Heart right ventricle (tissue), 16 donors: ENCODE data around the gene HGFAC. TPM values are rescaled to one million over a fixed set of nuclear protein-coding genes. Genes with fewer than 3 reads are reported as not detected.

Source experiments
- ATAC-seq, 8 donors: fragments of 200-7000 bp; cut with Tn5 transposase; one replicate each; pipeline ENCODE4 v1.9.1; 2020; ENCODE audit warnings: mild to moderate bottlenecking in 8 of 8, moderate library complexity in 8 of 8, moderate number of reproducible peaks in 1 of 8
- DNase-seq, 2 donors: peaks; one replicate each; pipeline ENCODE4 v3.0.0-alpha.2; 2020
- H3K27ac ChIP-seq, 10 donors: fragments of 200-600 bp; sonication (generic) in 2 of 10; one replicate each; pipeline versions ENCODE4 v1.5.0 to v1.8.0; 2020 to 2022; ENCODE audit warnings: mild to moderate bottlenecking in 3 of 10
- H3K27me3 ChIP-seq, 7 donors: fragments of 200-600 bp; one replicate each; pipeline ENCODE4 v1.8.0; 2021 to 2022; ENCODE audit warnings: mild to moderate bottlenecking in 2 of 7
- H3K36me3 ChIP-seq, 9 donors: fragments of 200-600 bp; sonication (generic) in 1 of 9; one replicate each; pipeline versions ENCODE4 v1.5.0 to v1.8.0; 2020 to 2022; ENCODE audit warnings: mild to moderate bottlenecking in 2 of 9
- H3K4me1 ChIP-seq, 9 donors: fragments of 200-600 bp; sonication (generic) in 1 of 9; one replicate each; pipeline versions ENCODE4 v1.5.0 to v1.8.0; 2020 to 2022; ENCODE audit warnings: mild to moderate bottlenecking in 4 of 9
- H3K4me3 ChIP-seq, 10 donors: fragments of 200-600 bp; sonication (generic) in 2 of 10; one replicate each; pipeline versions ENCODE4 v1.5.0 to v1.8.0; 2020 to 2022; ENCODE audit warnings: mild to moderate bottlenecking in 7 of 10, moderate library complexity in 2 of 10
- H3K9me3 ChIP-seq, 11 donors: fragments of 200-600 bp in 10 of 11; sonication (generic) in 2 of 11; one replicate each; pipeline versions ENCODE4 v1.5.0 to v1.8.0; 2013 to 2022; ENCODE audit warnings: mild to moderate bottlenecking in 2 of 11, control low read depth in 1 of 11, moderate library complexity in 1 of 11
- WGBS, 2 donors: extraction: QIAGEN DNeasy Blood & Tissue Kit; methylation state at CpG; one replicate each; pipeline ENCODE4 v1.1.7; 2013; ENCODE audit warnings: inconsistent platforms in 1 of 2; 5-methylcytosine and 5-hydroxymethylcytosine counted together
- intact Hi-C, 10 donors: fragments of 100-400 bp; cut with DNase I; formaldehyde crosslinking; loops; one replicate each; pipeline versions ENCODE4 v1.11.1 to v1.14.2; 2022
- polyA plus RNA-seq, 2 donors: library from polyadenylated mRNA; stranded (reverse); fragments of 200-250 nt; gene quantifications; one replicate each; pipeline ENCODE4 v1.2.3, GENCODE V29; 2013
- total RNA-seq, 10 donors: library from RNA; stranded (reverse); fragmentation: NEBNext Ultra II Directional in 3 of 10; extraction: Animal tissue kit (Norgen Biotek cat#: 25700) in 3 of 10; gene quantifications; one replicate each; pipeline versions ENCODE4 v1.2.1 to v1.2.4, GENCODE V29; 2021 to 2023
- TF ChIP-seq, protein P1 (sequence below), 9 donors: fragments of 200-600 bp; sonication (generic) in 2 of 9; IDR thresholded peaks; one replicate each; pipeline versions ENCODE4 v1.5.0 to v1.8.0; 2021 to 2022; ENCODE audit warnings: antibody characterized with exemption in 9 of 9, mild to moderate bottlenecking in 5 of 9, moderate library complexity in 1 of 9
- donor health status: Arrhythmogenic right ventricular cardiomyopathy.
- donor health status: ischemic (EF 13 %, LVEDD 7.1; RV severe dilation, severe dysfunction).
- donor health status: healthy with polysubstance abuse.
- donor health status: DM: no; HTN: yes; CAD: no.
- donor health status: DM: no; HTN: no; CAD: no.
- donor health status: ischemic (EF 25% LVEDD 6.9; RV normal size, moderate dysfunction).
- donor health status: ischemic (EF 25% LVEDD 5.7; RV mildly dilated, moderate dysfunction).
- donor health status: healthy.
- donor health status: DM: yes; HTN: yes; CAD: no.
- donor health status: Ischemic cardiomyopathy.
- donor health status: ischemic (EF 35%, LVEDD 5.7; RV mildly dilated, moderate dysfunction).
- donor health status: nonischemic (EF 11% LVEDD 7.7; RV severe dilation, severe dysfunction).
- donor health status: DM: yes; HTN: yes; CAD: no.
- donor health status: PGD.
- donor health status: ischemic (EF 29% LVEDD 5.4; RV normal size, mild dysfunction).
- donor health status: nonischemic (EF 23%, LVEDD 6.1; RV moderate dilation, normal function).

The HGFAC gene
- total and polyA plus RNA-seq, 12 donors = 0.15 to 1.1 (median 0.45) TPM; not detected in 4

DNA sequence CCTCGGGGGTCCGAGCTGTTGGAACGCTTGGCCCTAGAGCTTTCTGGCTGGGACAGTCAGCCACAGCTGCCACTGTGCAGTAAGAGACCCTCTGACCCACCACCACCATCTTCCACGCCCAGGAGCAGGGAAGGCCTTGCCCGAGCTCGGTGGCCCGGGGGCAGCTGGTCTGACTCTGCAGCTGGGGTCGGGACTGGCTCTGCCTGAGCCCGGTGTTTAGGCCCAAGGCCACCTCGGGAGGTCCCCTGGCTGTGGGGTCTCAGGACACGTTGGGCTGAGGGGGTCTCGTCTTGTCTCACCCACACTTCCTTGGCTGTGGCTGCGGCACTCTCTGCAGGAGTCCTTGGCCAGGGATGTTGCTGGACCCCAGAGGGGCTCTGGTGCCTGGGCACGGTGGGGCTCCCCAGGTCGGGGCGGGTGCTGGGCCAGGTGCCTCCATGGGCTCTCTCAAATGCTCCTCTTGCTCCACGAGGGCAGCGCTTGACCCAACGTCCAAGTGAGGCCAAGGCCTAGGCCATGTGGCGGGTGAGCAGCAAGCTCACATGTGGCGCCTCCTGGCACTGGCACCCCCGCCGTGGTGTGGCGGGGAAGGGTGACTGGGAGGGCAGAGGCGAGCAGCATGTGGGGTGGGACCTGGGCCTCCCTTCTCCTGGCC lies 44.2 kb downstream of the HGFAC start:
- H3K27ac ChIP-seq = peak overlapping the region in 8 of 10 donors; percentile 85 to 100 (median 94)
- H3K4me3 ChIP-seq = no peak overlapping the region
- WGBS, 2 donors = 83 to 89% methylated on average over 25 of the region's 25 CpGs
- TF ChIP-seq, protein P1, sequence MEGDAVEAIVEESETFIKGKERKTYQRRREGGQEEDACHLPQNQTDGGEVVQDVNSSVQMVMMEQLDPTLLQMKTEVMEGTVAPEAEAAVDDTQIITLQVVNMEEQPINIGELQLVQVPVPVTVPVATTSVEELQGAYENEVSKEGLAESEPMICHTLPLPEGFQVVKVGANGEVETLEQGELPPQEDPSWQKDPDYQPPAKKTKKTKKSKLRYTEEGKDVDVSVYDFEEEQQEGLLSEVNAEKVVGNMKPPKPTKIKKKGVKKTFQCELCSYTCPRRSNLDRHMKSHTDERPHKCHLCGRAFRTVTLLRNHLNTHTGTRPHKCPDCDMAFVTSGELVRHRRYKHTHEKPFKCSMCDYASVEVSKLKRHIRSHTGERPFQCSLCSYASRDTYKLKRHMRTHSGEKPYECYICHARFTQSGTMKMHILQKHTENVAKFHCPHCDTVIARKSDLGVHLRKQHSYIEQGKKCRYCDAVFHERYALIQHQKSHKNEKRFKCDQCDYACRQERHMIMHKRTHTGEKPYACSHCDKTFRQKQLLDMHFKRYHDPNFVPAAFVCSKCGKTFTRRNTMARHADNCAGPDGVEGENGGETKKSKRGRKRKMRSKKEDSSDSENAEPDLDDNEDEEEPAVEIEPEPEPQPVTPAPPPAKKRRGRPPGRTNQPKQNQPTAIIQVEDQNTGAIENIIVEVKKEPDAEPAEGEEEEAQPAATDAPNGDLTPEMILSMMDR (IDR thresholded peaks at IDR 0.05) = no peak
- no peak for ATAC-seq
- H3K27me3 ChIP-seq = peaks cover 0 to 50% (median 35%) of the 10 kb centered on the region in 7 donors
- H3K4me1 ChIP-seq = peaks cover 16 to 72% (median 43%) of the 10 kb centered on the region in 9 donors
- peaks cover 0 to 10% (median 0%) of the 10 kb centered on the region in 9 donors for H3K36me3 ChIP-seq
- DNase-seq = no peak
- intact Hi-C loops = no loop called here
- no peaks in the 10 kb centered on the region for H3K9me3 ChIP-seq

DNA sequence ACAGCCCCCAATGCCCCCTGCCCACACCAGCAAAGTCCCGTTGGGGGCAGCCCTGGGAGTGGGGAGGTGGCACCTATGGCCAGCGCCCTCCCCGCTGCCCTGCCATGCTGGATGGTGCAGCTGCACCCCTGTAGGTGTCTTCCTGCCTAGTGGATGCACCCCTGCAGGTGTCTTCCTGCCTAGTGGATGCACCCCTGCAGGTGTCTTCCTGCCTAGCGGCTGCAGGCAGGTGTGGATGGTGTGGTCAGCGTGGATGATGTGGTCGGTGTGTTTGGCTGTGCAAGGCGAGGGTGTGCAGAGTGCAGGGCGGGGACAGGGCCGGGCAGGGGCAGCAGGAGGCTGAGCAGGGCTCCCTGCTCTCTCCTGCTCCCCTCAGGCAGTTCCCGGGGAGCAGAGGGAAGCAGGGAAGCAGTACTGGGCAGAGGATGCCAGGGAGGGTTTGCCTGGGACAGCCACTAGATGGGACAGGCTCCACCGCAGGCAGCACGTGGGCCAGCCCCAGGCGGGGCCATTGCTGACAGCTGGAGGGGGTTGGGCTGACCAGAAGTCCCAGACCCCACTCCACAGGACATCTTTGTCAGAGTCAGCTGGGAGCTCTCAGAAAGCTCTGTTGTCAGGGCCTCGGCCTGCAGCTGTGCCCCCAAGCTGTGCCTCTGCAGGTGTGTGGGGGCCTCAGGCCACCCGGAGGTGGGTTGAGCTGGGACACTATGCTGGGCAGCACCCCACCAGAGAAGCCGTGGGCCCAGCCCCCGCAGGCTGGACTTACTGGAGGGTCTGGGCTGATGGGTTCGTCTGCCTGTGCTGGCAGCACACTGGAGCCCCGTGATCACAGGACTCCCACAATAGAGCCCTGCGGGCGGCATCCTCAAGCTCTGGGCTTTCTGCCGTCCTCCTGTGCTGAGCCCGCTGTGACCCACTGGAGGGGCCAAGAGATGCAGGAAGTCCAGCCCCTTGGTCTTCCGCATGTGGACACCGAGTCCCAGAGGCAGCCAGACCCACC lies 45.1 kb downstream of the HGFAC start:
- intact Hi-C loops = no loop called here
- WGBS, 2 donors = 55 to 62% methylated on average over 24 to 25 of the region's 25 CpGs
- peaks cover 0 to 48% (median 35%) of the 10 kb centered on the region in 7 donors for H3K27me3 ChIP-seq

DNA sequence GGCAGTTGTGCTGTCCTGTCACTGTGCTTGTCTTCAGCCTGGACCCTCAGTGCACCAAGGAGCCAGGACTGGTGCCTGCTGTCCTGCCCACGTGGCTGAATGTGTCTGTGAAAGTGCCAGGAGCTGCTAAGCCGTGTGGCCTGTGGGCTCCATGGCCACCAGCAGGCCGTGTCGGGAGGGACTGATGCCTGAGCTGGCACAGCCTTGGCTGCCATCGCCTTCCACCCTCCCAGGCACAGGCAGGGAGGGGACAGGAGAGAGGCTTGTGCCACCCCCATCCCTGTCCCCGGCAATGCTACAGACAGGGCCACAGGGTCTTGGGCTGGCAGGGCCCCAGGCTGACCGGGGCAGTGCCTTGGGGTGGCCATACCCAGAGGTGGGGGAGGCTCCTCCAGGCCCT lies 46.1 kb downstream of the HGFAC start:
- peaks cover 14 to 54% (median 30%) of the 10 kb centered on the region in 9 donors for H3K4me1 ChIP-seq
- intact Hi-C loops = no loop called here
- TF ChIP-seq, protein P1 (IDR thresholded peaks at IDR 0.05) = no peak
- peak overlapping the region in 5 of 10 donors; percentile 30 to 95 (median 58) for H3K27ac ChIP-seq
- no peak for ATAC-seq
- no peak for DNase-seq
- H3K27me3 ChIP-seq = peaks cover 0 to 48% (median 39%) of the 10 kb centered on the region in 7 donors
- WGBS, 2 donors = 53 to 64% methylated on average over 7 of the region's 7 CpGs
- H3K36me3 ChIP-seq = peaks cover 0 to 21% (median 0%) of the 10 kb centered on the region in 9 donors
- no peaks in the 10 kb centered on the region for H3K9me3 ChIP-seq
- no peak overlapping the region for H3K4me3 ChIP-seq

More for the DNA sequence above, 45.1 kb downstream of the HGFAC start:
- no peak overlapping the region for H3K4me3 ChIP-seq
- no peak for DNase-seq
- ATAC-seq = peak in 3 of 8 donors; percentile 1 to 23 (median 19)
- H3K9me3 ChIP-seq = no peaks in the 10 kb centered on the region
- peaks cover 16 to 64% (median 36%) of the 10 kb centered on the region in 9 donors for H3K4me1 ChIP-seq
- peak overlapping the region in 7 of 10 donors; percentile 85 to 100 (median 94) for H3K27ac ChIP-seq
- TF ChIP-seq, protein P1 (IDR thresholded peaks at IDR 0.05) = peak in 2 of 9 donors; percentile 10 to 19
- peaks cover 0 to 15% (median 0%) of the 10 kb centered on the region in 9 donors for H3K36me3 ChIP-seq

DNA sequence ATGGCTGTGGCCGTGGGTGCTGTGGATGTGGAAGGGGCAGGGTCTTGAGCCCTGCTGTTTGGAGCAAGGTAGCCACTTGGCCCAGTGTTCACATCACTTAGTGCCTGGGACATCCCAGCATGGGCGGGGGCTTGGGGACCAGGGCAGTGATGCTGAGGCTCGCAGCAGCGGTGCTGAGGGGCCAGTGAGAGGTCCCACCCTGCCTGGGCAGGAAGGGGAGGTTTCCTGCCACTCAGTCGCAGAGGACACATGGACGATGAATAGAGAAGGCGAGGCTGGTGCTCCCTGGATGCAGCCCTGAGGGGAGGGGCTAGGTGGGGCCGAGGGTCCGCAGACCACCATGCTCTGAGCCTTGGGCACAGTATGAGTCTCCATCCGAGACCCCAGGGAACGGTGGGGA lies 47.1 kb downstream of the HGFAC start:
- intact Hi-C loops = no loop called here
- Histone ChIP-seq H3K27me3 (peaks cover 0 to 51% (median 43%) of the 10 kb centered on the region in 7 donors), H3K4me1 (peaks cover 14 to 58% (median 30%) of the 10 kb centered on the region in 9 donors), H3K9me3 (no peaks in the 10 kb centered on the region), H3K27ac (peak overlapping the region in 1 of 10 donors; percentile 95), H3K36me3 (peaks cover 0 to 31% (median 0%) of the 10 kb centered on the region in 9 donors), H3K4me3 (no peak overlapping the region)
- no peak for ATAC-seq
- DNase-seq = no peak
- TF ChIP-seq, protein P1 (IDR thresholded peaks at IDR 0.05) = no peak
- WGBS, 2 donors = 40 to 62% methylated on average over 9 to 11 of the region's 11 CpGs
